ENCODE measurements around the gene ZBTB44.
"Not testable (repeated sequence)": the region's sequence is repeated elsewhere in the genome, so short reads cannot be mapped to it uniquely, and the experiment has no call there.

Gene ZBTB44

DNA sequence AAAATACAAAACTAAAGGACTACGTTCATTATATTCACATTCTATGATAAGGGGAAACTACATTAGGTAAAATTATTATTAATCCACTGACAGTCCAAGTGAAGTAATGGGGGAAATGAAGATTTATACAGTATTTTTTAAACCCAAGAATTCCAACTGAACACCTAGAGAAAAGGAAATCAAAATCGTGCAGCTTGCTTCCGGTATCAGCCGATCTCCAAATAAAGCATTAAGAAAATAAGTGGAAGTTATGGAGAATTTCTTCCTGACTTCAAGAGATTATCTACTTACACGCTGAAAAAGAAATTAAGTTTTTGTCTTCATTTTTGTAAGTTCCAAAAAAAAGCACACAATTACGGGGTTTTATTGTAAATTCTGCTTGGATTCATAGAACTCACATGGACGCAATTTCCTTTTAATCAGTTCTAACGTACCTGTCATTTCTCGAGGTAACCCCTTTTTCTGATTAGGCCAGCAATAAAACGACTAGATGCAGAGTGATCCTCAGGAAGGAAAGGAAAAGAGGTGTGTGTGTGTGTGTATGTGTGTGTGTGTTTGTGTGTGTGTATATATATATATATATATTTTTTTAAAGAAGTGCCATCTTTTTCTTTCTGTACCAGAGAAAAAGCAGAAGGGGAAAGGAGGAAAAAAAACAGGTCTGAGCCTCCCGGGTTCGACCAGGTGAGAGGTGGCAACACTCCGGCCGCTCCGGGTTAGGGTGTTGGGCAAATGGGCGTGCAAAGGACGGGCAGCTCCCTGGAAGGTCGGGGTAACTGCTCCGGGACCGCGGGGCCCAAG lies 1.1 kb downstream of the ZBTB44 start:
- no peak for DNase-seq (ENCODE audit: low read depth in 2 of 2)

DNA sequence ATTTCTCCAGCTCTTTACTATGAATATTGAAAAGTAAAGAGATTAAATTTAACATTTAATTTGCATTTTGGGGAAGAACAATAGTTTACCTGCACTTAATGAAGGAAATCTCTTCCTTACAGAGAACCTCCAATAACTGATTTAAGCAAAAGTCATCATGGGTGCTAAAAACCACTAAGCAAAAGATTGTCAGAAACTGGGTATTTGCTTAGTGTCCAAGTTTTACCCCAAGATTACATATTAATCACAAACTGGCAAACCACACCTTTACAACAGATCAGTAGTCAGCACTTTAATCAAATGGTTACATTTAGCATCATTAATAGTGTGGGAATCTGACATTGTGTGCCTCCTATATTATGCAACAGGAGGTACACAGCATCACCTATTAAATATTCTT lies 2.7 kb downstream of the ZBTB44 start:
- no peak for DNase-seq (ENCODE audit: low read depth in 2 of 2)

DNA sequence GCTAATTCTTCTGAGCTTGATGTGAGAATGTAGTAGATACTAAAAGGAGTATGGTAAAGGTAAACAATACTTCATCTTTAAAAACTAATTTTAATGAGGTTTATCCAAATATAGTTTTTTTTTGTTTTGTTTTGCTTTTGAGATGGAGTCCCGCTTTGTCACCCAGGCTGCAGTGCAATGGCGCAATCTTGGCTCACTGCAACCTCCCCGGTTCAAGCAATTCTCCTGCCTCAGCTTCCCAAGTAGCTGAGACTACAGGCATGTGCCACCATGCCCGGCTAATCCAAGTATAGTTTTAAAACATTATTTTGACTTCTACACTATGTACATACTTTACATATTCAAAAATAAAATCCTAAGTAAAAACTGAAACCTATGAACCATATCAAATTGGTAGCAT lies 4.1 kb downstream of the ZBTB44 start:
- DNase-seq (ENCODE audit: low read depth in 2 of 2), result no peak

DNA sequence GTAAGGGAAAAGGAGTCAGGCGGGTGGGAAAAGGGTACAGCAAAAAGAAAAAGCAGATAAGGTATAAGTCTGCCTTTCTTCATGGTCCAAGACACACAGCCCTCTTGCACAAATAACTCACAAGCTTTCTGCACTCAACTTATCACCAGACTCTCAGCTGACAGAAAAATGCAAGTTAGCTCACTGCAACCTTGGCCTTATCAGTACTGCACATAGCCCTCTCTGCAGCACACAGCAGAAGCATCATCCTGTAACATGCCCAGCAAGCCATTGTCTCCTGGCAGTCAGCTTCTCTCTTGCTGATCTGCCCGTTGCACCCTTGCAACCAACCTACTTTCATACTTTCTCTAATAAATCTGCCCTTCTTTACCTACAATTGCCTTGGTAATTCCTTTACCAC lies 5.8 kb downstream of the ZBTB44 start:
- no peak for DNase-seq (ENCODE audit: low read depth in 2 of 2)

DNA sequence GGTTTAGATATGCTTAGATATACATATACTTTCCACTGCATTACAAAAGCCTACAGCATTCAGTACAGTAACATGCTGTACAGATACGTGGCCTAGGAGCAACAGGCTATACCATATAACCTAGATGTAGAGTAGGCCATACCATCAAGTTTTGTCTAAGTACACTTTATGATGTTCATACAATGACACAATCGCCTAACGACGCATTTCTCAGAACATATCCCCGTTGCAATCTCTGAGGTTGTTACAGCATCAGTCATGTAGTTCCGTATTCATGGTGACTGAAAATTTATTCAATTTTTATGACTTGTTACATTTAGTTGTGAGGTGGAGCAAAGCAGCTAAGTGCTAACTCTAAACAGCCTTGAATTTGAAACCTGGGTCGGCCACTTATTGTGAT lies 6.7 kb downstream of the ZBTB44 start:
- DNase-seq (ENCODE audit: low read depth in 2 of 2), result no peak

DNA sequence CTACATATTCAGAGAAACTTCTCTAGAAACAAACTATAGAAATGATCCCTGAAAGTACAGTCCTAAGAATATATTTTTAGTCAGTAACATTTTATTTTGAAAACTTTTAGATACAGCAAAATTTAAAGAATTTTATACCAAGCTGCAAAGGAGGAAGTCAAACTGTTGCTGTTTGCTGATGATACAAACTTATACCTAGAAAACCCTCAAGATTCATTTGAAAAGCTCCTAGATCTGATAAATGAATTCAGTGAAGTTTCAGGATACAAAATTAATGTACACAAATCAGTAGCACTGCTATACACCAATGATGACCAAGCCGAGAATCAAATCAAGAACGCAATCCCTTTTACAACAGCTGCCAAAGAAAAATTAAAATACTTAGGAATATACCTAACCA lies 10.1 kb downstream of the ZBTB44 start:
- no peak for DNase-seq (ENCODE audit: low read depth in 2 of 2)

DNA sequence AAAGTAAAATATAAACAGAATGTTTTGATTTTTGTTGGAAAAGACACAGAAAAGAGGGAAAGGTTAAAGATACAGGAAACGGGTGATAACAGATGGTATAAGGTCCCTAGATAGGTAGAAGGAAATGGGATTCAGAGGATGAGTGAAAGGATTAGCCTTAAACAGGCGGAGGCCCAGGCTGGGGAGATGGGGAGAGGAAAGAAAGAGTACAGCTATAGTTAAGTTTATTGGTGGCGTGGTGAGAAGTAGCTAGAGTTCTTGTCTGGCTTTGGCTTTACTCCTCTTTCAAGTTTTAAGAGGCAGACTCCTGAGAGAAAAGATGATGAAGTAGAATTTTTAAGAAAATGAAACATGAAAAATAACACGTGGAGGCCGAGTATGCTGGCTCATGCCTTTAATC lies 13.7 kb downstream of the ZBTB44 start:
- DNase-seq (ENCODE audit: low read depth in 2 of 2), result no peak

DNA sequence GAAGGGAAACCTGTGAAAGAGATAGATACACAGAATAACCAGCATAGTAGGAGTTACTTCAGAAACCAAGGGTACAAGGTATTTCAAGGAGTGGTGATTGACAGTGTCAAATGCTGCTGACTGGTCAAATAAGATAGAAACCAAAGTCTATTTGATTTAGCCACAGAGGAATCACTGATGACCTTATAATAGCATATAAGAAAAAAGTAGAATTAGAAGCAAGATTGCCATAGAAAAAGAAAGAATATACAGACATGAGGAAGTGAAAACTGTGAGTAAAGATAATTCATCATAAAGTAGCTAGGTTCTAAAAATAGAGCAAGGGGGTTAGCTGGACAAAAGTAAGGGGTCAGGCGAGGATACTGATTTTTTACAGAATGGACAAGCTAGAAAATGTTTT lies 14.2 kb downstream of the ZBTB44 start:
- no peak for DNase-seq (ENCODE audit: low read depth in 2 of 2)

DNA sequence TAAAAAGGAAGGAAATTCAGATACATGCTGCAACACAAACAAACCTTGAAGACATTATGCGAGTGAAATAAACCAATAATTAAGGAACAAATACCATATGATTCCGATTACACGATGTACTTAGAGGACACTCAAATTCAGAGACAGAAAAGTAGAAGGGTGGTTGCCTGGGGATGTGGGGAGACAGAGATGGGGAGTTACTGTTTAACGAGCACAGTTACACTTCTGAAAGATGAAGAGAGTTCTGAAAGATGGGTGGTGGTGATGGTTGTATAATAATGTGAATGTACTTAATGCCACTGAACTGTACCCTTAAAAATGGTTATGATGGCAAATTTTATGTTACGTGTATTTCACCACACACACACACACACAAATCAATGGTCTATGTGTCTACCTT lies 14.7 kb downstream of the ZBTB44 start:
- no peak for DNase-seq (ENCODE audit: low read depth in 2 of 2)

DNA sequence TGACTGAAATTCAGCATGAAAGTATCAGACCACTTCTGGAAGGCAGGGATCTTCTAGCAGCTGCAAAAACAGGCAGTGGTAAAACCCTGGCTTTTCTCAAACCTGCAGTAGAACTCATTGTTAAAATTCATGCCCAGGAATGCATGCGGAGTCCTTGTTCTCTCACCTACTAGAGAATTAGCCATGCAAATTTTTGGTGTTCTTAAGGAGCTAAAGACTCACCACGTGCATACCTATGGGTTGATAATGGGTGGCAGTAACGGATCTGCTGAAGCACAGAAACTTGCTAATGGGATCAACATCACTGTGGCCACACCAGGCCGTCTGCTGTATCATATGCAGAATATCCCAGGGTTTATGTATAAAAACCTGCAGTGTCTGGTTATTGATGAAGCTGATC lies 19.1 kb downstream of the ZBTB44 start:
- DNase-seq (ENCODE audit: low read depth in 2 of 2), result no peak

DNA sequence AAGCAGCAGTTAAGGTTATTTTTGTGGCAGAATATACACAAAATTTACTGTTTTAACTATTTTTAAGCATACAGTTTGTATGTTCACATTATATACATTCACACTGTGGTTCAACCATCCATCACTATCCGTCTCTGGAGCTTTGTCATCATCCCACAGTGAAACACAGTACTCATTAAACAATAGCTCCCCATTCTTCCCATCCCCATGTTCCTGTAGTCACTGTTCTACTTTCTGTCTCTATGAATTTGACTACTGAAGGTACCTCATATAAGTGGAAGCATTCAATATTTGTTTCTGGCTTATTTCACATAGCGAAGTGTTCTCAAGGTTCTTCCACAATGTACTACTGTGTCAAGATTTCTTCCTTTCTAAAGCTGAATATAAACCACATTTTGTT lies 32.6 kb downstream of the ZBTB44 start:
- DNase-seq (ENCODE audit: low read depth in 2 of 2), result no peak

DNA sequence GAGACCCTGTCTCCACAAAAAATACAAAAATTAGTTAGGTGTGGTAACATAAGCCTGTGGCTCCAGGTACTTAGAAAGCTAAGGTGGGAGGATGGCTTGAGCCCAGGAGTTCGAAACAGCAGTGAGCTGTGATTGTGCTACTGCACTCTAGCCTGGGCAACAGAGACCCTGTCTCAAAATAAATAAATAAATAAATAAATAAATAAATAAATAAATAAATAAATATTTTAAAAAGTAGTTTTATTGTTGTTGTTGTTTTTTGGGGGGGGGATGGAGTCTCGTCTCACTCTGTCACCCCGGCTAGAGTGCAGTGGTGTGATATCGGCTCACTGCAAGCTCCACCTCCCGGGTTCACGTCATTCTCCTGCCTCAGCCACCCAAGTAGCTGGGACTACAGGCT lies 33.4 kb downstream of the ZBTB44 start:
- DNase-seq (ENCODE audit: low read depth in 2 of 2), result not testable (repeated sequence)

DNA sequence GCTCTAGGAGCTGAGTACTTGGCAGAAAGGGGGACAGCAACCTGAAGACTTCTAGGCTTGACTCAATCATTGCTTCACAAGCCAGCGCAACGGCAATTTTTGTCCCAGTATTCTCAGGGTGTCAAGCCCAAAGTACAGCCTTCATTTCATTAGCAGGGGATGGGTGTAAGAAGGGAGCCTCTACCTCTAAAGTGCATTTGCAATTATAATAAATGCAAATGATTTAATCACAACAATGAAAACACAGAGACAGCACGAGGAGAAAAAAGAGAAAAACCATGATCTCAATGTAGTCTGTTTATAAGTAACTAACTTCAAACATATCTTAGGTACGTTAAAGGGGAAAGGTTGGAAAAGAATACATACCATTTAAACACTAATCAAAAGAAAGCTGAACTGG lies 34.7 kb downstream of the ZBTB44 start:
- DNase-seq (ENCODE audit: low read depth in 2 of 2), result no peak

DNA sequence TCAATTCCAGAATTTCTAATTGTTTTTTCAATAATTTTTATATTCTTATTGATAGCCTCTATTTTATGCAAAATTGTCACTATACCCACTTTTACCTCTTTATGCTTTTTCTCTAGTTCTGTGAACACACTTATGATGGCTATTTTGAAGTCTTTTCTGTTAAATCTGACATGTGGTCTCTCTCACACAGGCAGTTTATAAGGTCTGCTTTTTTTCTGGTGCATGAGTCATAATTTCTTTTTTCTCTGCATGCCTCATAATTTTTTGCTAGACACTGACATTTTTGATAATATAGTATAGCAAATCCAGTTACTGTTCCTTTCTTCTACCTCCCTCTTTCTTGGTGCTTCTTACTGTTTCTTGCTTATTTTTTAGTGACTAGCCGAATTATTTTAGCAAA lies 36.0 kb downstream of the ZBTB44 start:
- DNase-seq (ENCODE audit: low read depth in 2 of 2), result no peak

DNA sequence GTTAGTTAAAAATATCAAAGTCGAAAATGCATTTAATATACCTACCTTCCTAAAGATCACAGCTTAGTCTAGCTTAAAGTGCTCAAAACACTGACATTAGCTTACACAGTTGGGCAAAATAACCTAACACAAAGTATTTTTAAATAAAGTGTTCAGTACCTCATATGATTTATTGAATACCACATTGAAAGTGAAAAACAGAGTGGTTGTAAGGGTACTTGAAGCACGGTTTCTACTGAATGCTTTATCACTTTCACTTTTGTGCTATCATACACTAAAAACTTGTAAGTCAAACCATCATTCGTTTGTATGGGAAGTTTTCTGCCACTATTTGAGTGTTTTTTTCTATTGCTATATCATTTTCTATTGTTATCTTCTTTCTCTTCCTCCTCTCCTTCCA lies 36.6 kb downstream of the ZBTB44 start:
- DNase-seq (ENCODE audit: low read depth in 2 of 2), result no peak

DNA sequence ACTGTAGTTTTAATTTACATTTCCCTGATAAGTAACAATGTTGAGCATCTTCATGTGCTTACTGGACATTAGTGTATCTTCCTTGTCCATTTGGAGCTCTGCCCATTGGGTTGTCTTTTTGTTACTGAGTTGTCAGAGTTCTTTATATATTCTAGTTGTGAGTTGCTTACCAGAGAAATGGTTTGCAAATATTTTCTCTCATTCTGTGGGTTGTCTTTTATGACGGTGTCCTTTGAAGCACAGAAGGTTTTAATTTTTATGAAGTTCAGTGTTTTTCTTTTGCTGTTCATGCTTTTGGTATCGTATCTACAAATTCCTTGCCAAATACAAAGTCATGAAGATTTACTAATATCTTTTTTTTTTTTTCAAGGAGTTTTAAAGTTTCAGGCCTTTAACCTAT lies 42.4 kb downstream of the ZBTB44 start:
- no peak for DNase-seq (ENCODE audit: low read depth in 2 of 2)

DNA sequence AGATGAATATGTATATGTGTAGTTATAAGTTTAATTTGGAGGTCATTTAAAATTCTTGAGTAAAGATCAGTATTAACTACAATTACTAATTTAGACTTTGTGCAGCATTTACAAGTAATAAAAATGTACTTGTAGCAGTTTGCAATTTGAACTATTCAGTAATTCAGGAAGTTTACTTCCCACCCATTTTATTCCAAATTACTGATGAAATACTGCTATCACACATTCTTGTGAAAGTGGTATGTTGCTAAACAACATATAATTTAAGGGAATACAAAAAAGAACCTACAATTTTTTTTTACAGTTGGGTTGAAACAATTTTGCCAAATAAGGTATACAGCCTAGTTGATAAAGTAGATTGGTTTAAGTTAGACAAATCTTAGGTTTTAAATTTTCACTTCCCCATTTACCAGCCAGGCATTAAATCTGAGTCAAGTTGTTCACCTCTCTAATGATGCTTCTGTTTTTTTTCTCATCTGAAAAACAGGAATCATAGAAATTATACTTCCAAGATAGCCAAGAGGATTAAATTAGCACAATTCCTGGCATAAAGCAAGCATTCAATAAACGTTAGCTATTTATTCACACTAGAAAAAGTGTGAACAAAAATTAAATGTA lies 45.3 kb downstream of the ZBTB44 start:
- DNase-seq (ENCODE audit: low read depth in 2 of 2), result no peak

DNA sequence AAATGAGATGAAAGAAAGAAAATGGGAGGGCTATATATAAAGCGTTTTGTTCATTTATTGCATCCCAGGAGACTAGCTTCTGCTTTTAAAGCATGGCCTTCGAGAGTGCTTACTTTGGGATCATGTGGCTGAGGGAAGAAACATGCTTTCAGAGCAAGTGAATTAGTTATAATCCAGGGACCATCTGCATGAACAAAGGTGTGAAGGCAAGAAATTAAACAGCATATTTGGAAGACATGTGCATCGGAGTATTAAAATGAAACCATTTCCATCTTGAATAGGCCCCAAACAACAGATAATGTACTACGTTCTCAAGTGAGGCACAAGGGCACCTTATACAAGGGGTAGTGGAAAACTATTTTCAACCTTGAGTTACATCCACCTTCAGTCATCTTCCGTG lies 51.4 kb downstream of the ZBTB44 start:
- DNase-seq (ENCODE audit: low read depth in 2 of 2), result no peak

DNA sequence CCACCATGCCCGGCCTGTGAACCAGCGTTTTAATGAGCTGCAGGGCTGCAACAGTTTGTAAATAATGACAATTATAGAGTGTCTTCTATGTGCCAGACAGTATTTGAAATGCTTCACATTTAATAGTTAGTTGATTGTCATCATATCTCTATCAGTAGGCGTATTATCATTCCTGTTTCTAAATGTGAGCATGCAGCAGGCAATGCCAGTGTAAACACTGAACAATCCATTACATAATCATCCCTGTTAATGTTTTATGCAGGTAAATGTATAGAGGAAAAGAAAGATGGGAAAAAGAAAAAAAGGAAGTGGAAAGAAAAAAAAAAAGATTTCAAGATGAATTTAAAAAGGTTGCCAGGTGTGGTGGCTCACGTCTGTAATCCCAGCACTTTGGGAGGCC lies 52.3 kb downstream of the ZBTB44 start:
- no peak for DNase-seq (ENCODE audit: low read depth in 2 of 2)

DNA sequence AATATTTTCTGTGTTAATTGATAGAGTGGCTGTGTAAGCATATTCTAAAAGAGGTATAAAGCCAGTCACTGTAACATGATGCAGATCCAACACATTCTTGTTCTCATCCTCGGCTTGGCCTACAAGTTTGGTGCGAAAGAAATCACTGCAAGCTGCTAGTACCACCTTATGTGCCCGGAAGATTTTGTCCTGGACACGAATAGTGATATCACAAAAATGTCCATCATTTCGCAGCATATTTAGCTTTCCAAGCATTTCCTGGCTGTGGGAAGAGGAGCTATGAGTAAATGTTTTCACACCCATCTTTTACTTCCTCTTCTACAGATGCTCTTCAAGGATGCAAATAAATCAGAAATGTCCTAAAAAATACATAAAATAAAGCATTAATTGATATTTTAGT lies 53.1 kb downstream of the ZBTB44 start:
- no peak for DNase-seq (ENCODE audit: low read depth in 2 of 2)

DNA sequence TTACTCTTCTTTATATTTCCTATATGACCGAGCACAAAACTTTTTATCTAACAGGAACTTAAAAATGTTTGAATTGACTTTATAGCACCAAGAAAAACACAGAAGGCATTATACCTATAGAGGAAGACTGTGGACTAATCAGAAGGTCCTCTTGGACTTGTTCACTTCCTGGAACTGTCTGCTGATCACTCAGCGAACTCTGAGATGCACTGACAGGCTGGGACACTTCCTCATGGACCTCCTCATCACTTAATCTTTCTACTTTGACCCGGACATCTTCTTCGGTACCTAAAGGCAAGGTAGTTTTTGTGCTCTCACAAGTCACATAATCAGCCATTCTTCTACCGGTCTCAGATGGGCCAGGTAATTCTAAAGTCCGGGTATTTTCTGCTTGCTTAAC lies 54.0 kb downstream of the ZBTB44 start:
- no peak for DNase-seq (ENCODE audit: low read depth in 2 of 2)

DNA sequence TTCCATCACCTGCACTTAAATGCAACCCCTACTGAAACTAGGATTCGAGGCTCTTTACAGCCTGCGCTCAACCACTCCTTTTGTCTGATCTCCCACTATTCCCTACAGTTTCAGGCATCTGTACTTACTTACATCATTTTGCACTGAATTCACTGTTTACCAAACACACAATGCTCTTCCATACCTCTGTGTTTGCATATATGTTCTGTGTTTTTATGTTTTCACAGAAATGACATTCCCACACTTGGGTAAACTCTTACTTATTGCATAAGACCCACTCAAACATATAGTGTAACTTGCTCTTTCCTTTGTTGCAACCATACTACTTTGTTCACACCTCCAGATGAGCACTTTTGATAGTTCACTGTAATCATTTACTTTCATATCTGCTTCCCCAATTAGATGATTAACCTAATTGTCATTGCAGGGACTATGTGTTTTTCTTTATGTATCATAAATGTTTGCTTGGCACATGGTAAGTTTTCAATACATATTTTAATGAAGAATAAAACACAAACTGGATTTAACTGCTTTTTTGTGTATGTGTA lies 54.6 kb downstream of the ZBTB44 start:
- DNase-seq (ENCODE audit: low read depth in 2 of 2), result no peak

DNA sequence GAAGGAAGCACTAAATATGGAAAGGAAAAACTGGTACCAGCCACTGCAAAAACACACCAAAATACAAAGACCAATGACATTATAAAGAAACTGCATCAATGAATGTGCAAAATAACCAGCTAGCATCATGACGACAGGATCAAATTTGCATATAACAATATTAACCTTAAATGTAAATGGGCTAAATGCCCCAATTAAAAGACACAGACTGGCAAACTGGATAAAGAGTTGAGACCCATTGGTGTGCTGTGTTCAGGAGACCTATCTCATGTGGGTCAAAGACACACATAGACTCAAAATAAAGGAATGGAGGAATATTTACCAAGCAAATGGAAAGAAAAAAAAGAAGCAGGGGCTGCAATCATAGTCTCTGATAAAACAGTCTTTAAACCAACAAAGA lies 63.0 kb downstream of the ZBTB44 start:
- not testable (repeated sequence) for DNase-seq (ENCODE audit: low read depth in 2 of 2)

DNA sequence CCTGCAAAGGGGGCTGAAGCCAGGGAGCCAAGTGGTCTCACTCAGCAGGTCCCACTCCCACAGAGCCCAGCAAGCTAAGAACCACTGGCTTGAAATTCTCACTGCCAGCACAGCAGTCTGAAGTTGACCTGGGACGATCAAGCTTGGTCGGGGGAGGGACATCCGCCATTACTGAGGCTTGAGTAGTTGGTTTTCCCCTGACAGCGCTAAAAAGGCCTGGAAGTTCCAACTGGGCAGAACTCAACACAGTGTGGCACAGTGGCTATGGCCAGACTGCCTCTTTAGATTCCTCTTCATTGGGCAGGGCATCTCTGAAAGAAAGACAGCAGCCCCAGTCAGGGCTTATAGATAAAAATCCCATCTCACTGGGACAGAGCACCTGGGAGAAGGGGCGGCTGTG lies 64.8 kb downstream of the ZBTB44 start:
- DNase-seq (ENCODE audit: low read depth in 2 of 2), result not testable (repeated sequence)

All from stimulated activated CD8-positive, alpha-beta memory T cell treated with anti-CD3 and anti-CD28 coated beads, Interleukin-15, amount 100 ng/mL, for 4 hours (primary cell).